NK-92 treated with Interleukin-12 subunit alpha and Interleukin-12 subunit beta, amount 100 ng/mL, for 24 hours (cell line): ENCODE data around the gene PNLIPRP1.

Source experiments
- DNase-seq: peaks from one replicate; lab custom pipeline; 2025; lab: John Stamatoyannopoulos, UW

PNLIPRP1 gene

GRCh38 chr10:116590590-116591444 is at the start of gene PNLIPRP1:
Gene PNLIPRP1, plus strand, starts transcription at chr10:116590959. Its CDS starts 171 bp downstream, at chr10:116591130.
- no peak for DNase-seq

DNA sequence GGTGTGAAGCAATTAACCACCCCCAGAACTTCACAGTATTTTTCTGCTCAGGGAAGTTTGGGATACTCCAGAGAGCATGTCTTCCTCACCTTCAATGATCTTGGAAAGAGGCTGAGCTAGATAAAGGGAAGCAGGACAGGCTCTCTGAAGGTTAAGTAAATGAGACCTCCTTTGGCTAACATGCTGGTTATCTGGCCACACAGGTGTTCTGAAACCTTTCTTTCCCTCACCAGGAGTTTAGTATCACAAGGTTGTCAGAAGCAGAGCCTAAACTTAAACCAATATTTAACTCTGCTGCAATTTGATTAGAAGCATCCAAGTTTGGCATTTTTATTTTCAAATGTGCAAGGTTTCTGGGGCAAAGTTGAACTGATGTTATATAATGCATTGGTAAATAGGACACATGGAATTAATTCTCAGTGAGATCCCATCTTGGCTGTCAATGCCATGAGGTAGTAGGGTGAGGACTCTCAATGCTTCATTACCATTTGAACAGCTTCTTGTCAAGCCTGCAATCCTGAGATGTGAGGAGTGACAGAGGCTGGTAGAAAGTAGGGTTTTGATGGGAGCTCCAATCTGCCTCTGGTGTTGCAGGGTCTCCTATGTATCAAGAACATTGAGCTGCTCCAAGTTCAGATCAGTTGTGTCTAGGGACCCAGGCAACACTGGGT is 48.6 kb upstream of the PNLIPRP1 start:
- no peak for DNase-seq

GRCh38 chr10:116545122-116545521 is 45.6 kb upstream of the PNLIPRP1 start:
- no peak for DNase-seq

DNA sequence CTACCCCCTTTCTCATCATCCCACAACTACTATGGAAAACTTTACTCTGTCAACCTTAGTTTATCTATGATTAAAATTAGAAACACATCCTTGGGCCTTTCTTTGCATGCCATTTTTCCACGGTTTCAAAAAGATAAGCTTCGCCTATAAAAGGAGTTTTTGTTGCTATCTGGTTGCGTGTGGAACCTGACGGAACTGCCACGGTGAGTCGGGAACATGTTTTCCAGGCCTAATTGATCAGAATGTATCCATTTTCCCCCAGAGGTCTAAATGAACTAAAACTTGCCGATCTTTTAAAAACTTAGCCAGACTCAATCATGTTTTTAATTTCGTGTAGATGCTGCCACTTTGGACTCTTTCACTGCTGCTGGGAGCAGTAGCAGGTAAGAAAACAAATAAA is 45.0 kb upstream of the PNLIPRP1 start, which contains the start of gene PNLIP:
PNLIP (plus strand) TSS at position 176 of the 400 bp plus-strand sequence; CDS start at position 338, 162 bp downstream.
- no peak for DNase-seq

DNA sequence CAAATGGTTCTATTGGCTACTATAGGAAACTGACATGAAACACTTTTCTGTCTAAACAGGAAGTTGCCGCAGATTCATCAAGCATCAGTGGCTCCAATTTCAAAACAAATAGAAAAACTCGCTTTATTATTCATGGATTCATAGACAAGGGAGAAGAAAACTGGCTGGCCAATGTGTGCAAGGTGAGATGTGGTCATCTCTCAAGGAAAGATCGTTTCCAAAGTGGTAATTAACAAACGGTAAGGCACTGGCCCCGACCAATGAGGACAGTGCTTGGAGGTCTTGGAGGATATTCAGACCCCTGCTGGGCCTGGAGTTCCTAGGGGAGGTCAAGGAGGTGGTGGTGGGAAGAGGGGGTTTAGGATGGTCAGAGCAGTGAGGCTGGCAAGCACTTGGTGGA is 42.5 kb upstream of the PNLIPRP1 start:
- DNase-seq = no peak

- DNase-seq = no peak
Observed at GRCh38 chr10:116553378-116553980, 37.3 kb upstream of the PNLIPRP1 start.

- DNase-seq = no peak
Observed at GRCh38 chr10:116554628-116555027, 36.1 kb upstream of the PNLIPRP1 start.

DNA sequence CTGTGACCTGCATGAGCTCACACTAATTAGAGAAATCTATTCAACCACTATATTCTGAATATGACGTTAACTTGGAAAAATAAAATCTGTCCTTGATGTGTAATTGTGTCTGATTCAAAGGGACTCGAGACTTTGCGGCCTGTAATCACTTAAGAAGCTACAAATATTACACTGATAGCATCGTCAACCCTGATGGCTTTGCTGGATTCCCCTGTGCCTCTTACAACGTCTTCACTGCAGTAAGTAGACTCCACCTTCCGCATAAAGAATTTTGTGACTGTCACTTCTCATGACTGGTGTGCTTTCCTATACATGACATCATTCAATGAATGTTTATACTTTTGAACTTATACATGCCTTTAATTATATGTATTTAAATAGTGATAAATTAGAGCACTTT is 34.9 kb upstream of the PNLIPRP1 start:
- DNase-seq = no peak

DNA sequence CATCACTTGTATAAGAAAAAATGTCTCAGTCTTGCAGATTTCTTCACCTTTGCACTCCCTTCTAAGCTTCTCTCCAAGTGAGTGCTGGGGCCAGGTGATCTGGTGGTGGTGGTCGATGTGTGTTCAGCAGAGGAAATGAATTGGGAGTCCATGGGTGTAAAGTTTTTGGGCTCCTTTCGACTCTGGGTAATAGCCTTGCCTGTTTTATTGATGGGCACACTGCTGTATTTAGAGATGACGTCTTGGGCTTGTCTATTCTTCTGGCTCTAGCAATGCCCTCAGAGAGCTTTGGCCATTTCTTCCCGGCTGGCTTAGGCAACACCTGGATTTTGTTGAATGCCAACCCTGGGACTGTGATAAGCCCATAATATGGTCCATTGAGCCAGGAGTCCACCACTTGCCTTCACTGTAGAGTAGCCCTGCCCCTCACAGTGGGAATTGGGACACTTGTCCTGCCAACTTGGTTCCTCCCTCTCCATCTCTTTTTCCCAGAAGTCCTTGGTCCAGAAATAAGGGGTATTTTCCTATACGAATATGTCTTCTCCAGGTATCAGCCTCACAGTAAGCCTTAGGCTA is 33.4 kb upstream of the PNLIPRP1 start:
- DNase-seq = no peak

- no peak for DNase-seq
Observed at GRCh38 chr10:116565534-116565933, 25.2 kb upstream of the PNLIPRP1 start.

DNA sequence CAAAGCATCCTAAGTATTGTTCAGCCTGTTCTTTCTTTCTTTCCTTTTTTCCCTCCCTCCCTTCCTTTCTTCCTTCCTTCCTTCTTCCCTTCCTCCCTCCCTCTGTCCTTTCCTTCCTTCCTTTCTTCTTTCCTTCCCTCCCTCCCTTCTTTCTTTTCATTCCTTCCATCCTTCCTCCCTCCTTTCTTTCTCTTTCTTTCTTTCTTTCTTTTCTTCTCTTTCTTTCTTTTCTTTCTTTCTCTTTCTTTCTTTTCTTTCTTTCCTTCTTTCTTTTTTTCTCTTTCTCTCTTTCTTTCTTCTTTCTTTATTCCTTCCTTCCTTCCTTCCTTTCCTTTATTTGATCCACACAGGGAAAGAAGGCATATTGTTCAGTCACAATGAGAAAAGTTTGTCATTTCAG is 23.8 kb upstream of the PNLIPRP1 start:
- DNase-seq = no peak

DNA sequence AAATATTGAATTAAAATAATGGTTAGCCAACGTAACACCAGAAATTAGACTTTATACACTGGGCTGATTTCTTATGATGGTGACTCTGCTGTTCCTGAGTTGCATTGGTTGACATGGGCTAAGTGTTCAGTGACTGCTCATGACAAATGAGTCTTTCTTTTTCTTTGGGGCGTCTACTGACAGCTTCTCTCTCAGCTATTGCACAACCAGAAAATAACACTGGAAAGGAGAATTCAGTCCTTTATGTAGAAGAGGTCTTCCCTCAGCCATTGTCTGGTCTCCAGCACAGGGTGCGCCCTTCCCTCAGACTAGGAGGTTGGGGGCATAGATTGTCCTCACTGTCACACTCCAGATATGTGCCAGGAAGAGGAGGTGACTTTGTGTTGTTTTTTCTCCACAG is 23.4 kb upstream of the PNLIPRP1 start:
- DNase-seq = no peak

- no peak for DNase-seq
Observed at GRCh38 chr10:116574797-116575196, 16.0 kb upstream of the PNLIPRP1 start.

DNA sequence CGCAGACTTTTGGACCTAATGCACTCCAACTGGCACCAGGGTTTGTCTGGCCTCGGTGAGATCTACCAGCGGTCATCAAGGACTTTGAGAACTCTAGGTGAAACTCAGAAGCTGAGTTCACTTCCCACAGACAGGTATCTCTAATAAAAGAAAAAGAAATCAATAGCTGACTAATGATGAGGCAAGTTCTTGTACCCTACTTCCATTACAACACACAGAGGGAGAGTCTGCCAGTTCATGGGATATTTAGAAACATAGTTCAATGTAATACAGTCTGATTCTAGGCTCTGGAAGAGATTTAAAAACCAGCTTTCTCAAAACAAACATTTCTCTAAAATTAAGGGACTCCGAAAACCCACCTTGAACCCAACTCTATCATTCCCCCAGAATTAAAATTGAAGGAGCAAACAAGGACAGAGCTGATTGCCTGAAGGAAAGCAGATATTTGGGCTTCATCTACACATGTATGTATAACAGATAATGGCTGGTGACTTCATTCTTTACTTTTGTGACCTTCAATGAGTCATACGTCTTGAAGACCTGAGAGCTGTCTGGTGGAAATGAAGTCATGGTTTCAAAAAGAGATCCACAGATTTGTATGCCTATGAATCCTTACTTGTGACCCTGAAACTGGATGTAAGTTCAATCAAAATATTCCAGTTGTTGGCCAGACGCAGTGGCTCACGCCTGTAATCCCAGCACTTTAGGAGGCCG is 2.7 kb upstream of the PNLIPRP1 start:
- no peak for DNase-seq

DNA sequence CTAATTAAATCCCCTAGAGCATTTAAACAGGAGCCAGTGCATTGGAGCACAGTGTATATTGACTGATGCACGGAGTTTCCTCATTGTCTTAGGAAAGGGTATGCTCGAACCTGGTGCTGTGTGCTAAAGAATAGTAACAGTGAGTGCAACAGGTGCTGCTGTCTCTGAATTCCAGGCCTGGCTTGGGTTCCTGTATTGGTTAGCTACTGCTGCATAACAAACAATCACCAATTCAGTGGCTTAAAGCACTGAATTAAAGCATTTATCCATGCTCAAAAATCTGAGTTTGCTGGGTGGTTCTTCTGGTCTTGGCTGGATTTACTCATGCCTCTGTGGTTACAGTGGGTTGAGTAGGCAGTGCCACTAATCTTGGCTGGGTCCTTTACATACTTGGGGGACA is 1.8 kb upstream of the PNLIPRP1 start:
- no peak for DNase-seq

DNA sequence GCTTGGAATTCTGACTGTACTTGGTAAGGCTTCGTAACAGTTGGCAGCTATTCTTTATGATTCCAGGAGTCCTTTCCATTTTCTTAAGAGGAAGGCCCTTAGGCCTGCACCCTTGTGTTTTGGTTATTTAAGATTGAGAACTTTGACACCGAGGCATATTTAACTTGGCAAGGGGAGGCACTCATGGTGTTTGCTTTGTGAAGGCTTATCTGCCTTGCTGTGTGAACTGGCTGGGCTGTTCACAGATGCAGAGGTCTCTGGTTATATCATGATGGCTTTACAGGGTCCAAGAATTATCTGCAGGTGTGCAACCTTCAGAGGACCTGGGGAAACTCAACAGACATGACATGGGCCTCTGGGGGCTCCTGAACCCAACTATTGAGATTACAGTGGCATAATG is 833 bp upstream of the PNLIPRP1 start:
- no peak for DNase-seq

DNA sequence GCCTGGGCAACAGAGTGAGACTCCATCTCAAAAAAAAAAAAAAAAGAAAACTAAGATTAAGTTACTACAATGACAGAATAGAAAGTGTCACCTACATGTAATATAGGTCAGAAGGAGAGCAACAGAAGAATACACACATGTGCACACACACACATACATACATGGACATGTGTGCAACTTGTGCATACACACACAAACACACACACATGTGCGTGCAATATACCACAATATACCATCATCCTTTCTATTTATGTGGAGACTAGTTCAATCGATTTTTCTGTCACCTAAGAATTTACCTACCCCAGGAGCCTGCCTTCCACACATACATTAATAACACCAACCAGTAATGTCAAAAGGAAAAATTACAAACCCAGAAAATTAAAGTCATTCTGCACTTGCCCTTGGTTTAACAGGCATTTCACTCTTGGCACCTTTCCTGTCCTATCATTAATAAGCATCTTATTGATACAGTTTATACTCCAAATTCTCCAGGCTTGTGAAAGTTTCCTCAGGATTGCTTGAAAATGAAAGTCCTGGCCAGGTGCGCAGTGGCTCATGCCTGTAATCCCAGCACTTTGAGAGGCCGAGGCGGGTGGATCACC is 2.5 kb downstream of the PNLIPRP1 start:
- no peak for DNase-seq

- DNase-seq = no peak
Observed at GRCh38 chr10:116594525-116595035, 3.8 kb downstream of the PNLIPRP1 start.

GRCh38 chr10:116596062-116596461 is 5.3 kb downstream of the PNLIPRP1 start:
- DNase-seq = no peak

DNA sequence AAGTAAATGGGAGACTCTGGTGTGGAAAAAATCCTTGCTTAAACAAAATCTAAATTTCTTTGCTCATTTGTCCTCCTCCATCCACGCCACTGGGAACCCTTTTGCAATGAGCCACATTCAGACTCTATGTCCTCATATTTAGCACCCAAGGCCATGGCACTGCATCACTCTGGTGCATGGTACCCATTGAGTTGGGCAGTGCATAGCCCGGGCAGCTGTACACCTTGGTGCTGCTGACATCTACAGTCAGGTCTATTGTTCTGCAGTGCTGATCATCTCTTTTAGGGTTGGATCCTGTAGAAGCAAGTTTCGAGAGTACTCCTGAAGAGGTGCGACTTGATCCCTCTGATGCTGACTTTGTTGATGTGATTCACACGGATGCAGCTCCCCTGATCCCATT is 6.8 kb downstream of the PNLIPRP1 start:
- no peak for DNase-seq

GRCh38 chr10:116598329-116598728 is 7.6 kb downstream of the PNLIPRP1 start:
- DNase-seq = no peak
